ENCODE data around the gene PNPLA7.
"Not testable (repeated sequence)": the region's sequence is repeated elsewhere in the genome, so short reads cannot be mapped to it uniquely, and the experiment has no call there.

PNPLA7 gene

DNA sequence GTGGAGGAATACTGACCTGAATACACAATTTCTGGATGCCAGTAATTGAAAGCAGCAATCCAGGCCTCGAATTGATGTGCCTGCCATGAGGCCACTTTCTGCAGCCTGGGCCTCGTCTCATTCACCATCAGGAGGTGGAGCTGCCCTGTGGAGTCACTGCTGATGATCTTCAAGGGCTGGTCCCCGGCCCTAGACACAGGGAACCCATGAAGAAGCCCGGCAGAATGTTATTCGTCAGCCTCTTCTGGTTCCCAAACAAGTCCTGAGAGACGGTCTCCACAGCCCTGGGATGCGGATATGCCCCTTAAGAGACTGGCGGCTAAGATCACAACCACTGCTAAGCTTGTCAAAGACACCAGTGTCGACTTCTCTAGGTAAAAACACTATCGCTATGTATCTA, 24.0 kb upstream of the PNPLA7 start:
- DNase-seq = no peak

DNA sequence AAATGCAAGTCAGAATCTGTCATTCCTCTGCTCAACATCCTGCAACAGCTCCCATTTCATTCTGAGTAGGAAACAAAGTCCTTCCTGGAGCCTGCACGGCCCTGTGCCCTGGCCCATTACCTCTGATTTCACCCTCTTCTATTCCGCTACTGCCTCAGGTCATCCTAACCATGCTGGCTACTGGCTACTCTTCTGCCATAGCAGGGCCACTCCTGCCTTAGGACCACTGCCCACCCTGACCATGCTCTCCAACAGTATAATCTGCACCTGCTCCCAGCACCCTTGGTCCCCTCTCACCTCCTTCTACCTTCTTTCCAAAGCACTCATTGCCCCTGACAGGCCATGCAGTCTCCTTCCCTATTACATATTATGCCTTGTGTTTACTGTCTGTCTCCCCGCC, 20.4 kb upstream of the PNPLA7 start:
- DNase-seq = no peak

DNA sequence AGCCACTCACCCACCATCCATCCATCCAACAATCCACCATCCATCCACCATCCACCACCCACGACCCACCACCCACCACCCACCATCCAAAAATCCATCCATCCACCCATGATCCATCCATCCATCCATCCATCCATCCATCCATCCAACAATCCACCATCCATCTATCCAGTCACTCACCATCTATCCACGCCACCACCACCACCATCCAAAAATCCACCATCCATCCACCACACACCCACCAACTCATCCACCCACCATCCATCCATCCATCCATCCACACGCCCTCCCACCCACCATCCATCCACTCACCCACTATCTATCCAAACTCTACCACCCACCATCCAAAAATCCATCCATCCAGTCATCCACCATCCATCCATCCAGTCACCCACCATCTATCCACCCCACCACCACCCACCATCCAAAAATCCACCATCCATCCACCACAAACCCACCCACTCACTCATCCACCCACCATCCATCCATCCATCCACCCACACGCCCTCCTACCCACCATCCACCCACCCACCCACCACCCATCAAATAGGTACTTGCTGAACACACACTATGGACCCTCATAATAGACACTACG, 19.5 kb upstream of the PNPLA7 start:
- no peak for DNase-seq

DNA sequence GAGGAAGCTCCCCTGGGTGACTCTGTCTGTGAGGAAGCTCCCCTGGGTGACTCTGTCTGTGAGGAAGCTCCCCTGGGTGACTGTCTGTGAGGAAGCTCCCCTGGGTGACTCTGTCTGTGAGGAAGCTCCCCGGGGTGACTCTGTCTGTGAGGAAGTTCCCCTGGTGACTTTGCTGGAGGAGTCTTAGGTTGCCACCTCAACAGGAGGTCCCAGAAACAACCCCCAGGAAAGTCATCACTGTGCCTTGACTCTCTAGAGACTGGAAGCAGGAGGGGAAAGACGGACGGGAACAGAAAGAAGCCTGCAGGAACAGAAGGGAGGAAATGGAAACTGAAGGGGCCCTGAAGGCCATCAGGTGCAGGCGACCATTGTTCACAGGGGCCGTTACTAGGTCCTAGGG, 18.2 kb upstream of the PNPLA7 start:
- DNase-seq = not testable (repeated sequence)

DNA sequence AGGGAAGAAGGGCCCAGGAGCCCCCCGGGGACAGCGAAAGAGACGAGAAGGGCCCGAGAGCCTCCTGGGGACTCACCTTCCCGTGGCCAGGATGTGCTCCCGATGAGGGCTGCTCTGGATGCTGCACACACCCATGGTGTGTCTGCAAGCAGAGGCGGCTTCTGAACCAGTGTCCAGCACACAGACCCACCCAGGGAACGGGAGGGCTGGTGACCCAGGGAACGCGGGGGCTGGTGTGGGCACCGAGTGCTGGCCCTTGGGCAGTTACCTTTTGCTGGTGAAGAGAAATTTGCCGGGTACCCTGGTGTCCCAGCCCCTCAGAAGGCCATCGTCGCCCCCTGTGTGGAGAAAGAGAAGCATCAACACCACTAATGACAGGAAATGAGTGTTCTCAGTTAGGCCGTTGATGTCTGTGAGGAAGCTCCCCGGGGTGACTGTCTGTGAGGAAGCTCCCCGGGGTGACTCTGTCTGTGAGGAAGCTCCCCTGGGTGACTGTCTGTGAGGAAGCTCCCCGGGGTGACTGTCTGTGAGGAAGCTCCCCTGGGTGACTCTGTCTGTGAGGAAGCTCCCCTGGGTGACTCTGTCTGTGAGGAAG, 14.7 kb upstream of the PNPLA7 start:
- no peak for DNase-seq

DNA sequence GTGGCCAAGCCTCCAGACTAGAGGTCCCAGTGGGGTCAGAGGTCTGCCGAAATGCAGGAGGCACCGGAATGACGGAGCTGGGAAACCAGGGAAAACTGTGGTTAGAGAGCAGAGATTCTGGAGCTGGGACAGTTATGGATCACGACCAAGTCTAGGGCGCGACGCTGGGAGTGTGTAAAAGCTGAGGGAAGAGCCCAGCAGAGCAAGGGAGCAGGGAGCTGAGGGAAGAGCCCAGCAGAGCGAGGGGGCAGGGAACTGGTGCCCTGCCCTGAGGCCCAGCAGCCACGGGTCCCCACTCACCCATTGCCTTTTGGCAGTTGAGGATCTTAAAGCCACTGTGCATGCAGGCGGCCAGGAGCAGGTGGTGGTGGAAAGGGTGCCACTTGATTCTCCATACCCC, 13.9 kb upstream of the PNPLA7 start:
- no peak for DNase-seq

DNA sequence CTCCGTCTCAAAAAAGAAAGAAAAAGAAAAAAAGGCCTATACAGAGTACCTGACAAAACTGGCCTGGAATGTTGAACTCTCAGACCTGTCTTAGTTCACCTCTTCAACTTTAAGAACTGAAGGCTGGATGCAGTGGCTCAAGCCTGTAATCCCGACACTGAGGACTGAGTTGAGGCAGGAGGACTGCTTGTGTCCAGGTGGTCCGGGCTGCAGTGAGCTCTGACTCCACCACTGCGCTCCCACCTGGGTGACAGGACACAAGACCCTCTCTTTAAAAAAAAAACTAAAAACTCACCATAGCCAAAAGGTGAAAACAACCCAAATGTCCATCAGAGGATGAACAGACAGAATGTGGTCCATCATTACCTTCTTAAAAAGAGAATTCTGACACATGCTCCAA, 7.9 kb upstream of the PNPLA7 start:
- DNase-seq = no peak

DNA sequence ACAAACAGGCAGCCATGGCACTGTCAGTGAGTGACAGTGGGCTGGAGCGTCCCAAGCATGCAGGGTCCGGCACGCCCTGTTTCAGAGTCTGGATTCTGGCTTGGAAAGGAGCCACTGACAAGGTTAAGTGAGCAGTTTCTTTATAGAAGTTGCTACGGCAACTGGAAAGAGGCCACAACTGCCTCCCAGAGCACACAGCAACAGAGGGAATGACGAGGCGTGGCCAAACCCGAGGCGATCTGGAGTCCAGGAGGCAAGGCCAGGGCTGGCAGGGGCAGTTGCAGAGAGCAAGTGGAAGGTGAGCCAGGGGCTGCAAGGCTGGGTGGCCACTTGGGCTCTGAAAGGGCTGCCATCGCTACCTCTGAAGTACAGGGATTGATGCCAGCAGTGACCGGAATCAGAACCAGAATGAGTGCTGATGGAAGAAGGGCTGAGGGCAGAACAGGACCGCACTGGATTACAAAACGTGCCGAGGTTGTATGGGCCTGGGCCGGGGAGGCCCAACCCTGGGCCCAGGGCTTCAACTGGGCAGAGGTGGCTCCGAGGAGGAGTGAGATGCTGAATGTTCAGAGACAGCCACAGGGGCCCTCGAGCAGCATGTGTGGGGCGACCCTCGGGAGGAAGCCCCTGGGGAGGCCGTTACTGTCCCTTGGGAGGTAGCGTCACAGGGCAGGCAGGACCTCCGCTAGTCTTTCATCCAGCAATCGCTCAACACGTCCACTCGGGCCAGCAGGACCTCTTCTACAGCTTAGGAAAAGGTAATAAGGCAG, 6.1 kb upstream of the PNPLA7 start:
- DNase-seq = no peak

DNA sequence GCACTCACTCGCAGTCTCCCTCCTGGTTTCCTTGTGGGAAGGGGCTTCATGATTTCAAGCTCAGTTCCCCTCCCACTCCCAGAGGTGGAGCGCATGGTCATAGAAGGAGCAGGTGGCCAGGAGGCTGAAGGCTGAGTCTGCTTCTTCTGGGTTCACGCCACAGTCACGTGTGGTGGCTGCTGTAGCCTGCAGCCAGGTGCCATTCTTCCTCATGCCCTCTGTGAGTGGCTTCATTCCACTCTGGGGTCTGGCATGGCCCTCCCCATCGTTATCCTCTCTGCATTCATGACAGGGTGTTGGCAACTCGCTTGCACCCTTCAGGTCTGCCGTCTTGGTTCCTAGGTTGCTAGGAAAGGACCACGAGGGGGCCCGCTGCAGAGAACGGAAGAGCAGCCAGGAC, 5.0 kb upstream of the PNPLA7 start:
- DNase-seq = no peak

DNA sequence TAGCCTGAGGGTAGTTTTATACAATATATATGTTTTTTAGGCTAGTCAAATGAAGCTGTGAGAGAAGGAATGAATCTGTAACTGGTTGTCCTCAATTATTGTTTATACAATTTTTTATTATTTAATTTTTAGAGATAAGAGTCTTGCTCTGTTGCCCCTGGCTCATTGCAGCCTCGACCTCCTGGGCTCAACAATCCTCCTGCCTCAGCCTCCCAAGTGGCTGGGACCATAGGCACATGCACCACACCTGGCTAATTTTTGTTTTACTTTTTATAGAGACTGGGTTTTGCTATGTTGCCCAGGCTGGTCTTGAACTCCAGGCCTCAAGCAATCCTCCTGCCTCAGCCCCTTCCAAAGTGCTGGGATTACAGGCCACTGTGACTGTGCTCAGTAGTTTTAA, 4.1 kb upstream of the PNPLA7 start:
- DNase-seq = no peak

DNA sequence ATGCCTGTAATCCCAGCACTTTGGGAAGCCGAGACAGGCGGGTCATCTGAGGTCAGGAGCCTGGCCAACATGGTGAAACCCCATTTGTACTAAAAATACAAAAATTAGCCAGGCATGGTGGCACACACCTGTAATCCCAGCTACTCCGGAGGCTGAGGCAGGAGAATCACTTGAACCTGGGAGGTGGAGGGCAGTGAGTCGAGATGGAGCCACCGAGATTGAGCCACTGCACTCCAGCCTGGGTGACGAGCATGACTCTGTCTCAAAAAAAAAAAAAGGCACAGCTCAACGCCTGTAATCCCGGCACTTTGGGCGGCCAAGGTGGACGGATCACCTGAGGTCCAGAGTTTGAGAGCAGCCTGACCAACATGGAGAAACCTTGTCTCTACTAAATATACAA, 3.5 kb upstream of the PNPLA7 start:
- not testable (repeated sequence) for DNase-seq

DNA sequence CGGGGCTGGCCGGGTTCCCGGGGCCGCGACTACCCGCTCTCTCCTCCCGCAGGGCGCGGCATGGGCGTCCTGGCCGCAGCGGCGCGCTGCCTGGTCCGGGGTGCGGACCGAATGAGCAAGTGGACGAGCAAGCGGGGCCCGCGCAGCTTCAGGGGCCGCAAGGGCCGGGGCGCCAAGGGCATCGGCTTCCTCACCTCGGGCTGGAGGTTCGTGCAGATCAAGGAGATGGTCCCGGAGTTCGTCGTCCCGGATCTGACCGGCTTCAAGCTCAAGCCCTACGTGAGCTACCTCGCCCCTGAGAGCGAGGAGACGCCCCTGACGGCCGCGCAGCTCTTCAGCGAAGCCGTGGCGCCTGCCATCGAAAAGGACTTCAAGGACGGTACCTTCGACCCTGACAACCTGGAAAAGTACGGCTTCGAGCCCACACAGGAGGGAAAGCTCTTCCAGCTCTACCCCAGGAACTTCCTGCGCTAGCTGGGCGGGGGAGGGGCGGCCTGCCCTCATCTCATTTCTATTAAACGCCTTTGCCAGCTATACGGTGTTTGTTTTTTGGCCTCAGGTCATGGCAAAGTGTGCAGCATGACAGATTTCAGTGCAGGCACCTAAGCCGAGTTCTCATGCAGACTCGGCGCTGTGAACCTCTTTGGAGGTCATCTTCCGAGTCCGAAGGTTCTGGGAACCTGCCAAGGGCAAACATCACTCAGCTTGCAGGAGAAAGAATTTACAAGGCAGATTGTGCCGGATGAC, 2.0 kb upstream of the PNPLA7 start:
- no peak for DNase-seq

DNA sequence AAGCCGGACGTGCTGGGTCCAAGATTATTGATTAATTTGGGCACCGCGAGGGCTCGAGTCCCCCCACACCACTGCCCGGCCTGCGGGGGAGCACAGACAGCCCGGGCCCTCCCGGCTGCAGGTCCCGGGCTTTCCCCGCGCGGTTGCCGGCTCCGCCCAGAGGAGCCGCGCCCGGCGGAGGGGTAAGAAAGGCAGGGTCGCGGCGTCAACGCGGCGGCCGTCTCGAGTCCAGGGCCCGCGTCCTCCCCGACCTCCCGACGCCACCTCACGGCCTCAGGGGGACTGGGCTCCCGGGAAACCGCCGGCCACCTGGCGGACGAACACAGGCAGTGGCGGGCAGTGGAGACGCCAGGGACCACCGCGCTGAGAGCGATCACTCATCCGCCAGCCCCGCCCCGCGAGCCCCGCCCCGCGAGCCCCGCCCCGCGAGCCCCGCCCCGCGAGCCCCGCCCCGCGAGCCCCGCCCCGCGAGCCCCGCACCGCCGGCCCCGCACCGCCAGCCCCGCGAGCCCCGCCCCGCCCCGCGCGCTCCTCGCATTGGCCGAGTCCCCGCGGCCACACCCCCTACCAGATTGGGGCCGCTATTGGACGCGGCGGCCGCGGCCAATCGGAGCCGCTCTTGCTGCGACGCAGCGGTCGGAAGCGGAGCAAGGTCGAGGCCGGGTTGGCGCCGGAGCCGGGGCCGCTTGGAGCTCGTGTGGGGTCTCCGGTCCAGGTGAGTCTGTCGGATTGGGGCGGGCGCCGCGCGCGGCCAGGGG, 1.2 kb upstream of the PNPLA7 start, which contains the start of gene MRPL41:
Gene MRPL41, plus strand, starts transcription at position 616 of the 758 bp plus-strand sequence. CDS start 203 bp downstream, outside the sequence.
- DNase-seq = peak; percentile 79

DNA sequence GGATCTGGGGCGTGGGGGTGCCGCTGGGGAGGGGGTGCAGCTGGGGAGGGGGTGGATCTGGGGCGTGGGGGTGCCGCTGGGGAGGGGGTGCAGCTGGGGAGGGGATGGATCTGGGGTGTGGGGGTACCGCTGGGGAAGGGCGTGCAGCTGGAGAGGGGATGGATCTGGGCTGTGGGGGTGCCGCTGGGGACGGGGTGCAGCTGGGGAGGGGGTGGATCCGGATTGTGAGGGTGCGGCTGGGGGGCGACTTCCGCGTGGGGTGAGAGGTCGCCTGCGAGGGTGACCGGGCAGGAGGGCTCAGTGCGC, 709 bp upstream of the PNPLA7 start:
- DNase-seq = not testable (repeated sequence)

DNA sequence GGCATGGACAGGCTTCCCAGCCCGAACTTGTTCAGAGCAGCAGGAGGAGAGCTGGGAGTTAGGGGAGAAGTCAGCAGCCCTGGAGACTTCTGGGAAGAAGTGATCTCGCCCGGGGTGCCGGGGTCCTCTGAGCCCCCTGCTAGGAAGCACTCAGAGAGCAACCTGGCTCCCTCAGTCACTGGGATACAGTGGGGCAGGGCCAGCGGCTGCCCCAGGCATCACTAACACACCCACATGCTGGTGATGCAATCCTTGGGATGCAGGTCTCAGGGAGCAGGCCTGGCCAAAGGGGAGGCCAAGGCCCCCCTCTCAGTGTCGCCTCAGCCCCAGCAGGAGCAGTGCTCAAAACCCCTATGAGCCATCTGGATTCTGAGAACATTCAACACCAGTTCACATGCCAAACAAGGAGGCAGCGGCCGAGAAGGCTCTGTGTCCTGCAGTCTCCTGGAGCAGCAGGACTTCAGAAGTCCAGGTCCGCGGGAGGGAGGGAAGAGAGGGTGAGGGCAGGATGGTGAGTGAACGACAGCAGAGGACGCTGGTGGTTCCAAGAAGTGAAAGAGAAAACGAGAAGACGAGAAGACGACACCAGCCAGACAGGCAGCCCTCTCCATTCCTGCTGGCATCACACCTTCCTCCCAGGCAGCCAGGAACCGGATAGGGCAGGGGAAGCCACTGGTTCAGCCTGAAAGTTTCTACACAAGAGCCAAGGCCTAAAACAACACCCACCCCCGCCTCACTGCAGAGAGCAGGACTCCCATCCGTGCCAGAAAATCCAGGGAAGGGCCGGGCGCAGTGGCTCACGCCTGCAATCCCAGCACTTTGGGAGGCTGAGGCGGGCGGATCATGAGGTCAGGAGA, 2.3 kb downstream of the PNPLA7 start:
- no peak for DNase-seq

DNA sequence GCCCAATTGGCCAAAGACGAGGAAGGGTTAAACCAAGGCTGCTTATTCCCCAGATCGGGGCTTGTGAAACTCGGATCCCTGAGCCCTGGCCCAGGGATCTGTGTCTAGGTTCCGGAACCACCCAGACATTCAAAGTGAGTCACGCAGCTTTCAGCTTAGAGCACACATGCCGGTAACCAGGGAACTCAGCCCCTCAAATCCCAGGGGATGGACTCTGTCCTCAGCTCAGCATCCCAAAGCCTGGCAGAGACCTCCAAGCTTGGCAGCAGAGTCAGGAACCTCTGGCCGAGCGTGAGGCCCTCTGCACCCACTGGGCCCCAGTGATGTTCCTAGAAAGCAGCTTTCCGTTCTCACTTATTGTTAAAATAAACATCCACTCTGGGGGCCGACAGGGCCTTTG, 5.1 kb downstream of the PNPLA7 start:
- no peak for DNase-seq

DNA sequence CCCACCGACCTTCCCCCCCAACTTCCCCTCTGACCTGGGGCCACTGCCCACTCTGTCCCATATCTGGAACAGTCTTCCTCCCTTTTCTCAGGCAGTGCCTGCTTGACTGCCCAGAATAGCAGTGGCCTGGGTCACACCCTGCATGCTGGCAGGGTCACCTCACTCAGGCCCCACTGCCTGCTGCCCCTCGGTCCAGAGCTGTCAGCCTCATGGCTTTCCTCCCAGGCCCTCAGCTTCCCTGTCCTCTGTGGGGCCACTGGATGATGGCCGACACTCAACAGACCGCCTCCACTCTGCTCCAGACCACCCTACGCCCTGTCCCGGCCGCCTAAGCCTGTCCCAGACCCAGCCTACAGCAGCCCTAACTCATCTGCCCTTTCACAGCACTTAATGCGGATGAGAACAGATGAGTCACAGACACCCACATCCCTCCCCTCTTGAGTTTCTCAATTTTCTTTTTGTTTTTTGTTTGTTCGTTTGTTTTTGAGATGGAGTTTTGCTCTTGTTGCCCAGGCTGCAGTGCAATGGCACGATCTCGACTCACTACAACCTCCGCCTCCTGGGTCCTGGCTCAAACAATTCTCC, 5.9 kb downstream of the PNPLA7 start:
- no peak for DNase-seq

DNA sequence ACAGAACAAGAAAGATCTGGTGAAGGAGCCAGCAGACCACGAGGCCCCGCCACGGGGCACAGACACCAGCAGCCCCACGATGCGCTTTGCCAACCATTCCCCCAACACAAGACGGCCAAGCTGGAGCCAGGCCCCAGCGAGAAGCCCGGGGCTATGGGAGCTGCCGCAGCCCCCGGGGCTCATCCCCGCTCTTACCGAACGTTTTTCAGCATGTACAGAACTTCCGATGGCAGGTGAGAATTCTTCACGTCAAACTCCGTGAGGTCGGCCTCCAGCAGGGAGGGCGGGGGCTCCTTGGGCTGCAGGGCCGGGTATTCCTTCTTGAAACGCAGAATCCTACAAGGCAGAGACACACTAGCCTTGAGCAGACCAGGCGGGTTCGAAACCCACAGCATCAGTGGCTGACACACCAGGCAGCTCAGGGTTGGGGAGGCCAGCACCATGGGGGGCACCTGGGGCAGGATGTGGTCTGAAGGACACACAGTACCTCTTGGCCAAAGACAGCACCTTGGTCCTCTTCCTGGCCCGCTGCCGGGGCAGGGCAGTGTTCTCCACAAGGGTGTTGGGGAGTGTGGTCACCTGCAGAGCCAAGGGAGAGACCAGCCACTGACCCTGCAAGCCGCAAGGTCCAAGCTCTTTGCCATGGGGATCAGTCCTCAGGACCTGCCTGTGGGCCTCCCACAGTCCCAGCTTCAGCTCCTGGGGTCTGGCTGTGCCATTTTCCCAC, 6.8 kb downstream of the PNPLA7 start:
- DNase-seq = no peak

DNA sequence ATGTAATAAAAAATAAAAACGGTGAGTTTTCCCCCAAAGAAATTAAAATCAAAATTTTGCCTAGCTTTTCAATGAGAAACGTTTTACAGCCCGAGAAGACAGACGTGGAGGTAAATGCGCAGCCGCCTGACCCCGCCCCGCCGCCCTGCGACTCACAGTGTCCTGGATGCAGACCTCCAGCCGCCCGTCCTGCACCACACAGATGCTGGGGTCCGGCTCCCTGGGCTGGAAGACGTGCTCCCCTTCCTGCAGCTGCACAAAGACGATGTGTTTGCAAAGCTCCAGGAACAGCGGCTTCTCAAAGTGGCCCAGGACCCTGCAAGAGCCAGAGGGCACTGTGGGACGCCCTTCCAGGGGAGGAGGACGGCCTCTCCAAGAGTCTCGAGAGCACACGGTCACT, 7.7 kb downstream of the PNPLA7 start:
- DNase-seq = no peak

DNA sequence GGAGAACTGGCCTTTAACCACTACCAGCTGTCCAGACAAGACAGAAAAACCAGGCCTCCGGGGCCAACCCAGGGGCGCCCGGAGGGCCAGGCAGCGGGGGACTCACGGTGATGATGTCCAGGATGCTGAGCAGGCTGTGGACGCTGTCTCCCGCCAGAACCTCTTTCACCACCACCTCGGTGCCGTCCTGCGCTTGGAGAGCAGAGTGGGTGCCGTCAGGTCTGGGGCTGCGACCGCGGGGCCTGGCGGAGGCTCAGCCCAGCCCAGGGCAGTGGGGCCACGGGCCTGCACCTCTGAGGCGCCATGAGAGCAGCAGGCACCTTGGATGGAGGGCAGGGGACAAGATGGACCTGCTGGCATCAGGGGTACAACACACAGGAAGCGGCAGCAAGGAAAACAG, 9.7 kb downstream of the PNPLA7 start:
- DNase-seq = no peak

DNA sequence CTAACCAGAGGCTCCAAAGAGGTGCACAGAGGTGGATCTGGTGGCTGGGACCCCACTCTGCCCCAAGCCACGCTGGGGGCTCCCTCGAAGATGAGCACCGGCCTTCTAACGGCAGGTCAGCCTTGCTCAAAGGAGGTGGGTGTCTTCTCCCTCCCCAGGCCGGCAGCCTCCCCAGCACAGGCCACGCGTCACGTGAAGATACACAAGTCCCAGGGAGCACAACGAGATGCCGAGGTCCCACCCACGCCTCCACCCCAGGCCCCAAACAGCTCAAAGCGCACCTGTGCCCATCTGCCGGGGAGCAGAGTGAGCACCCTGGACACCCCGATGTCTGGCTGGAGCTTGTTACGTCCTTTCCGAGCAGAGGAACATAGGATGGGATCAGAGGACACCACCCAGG, 12.1 kb downstream of the PNPLA7 start:
- no peak for DNase-seq

Data from NCI-H1436 (cell line).